Brain microvascular endothelial cell (primary cell): ENCODE measurements around the gene EML3.

ENCODE experiments used
- DNase-seq: peaks from one replicate; pipeline ENCODE4 v3.0.0-alpha.2; 2020
- H3K27ac ChIP-seq: fragments of 250-450 bp; sonication (Bioruptor Pico); 2 replicates; pipeline ENCODE4 v1.5.1; 2020; ENCODE audit warnings: mild to moderate bottlenecking, moderate library complexity
- H3K27me3 ChIP-seq: fragments of 250-450 bp; sonication (Bioruptor Pico); replicated peaks from 2 replicates; pipeline ENCODE4 v1.5.1; 2020; ENCODE audit warnings: mild to moderate bottlenecking
- H3K36me3 ChIP-seq: fragments of 250-450 bp; sonication (Bioruptor Pico); replicated peaks from 2 replicates; pipeline ENCODE4 v1.5.1; 2020; ENCODE audit warnings: mild to moderate bottlenecking
- H3K4me3 ChIP-seq: 2 replicates; pipeline ENCODE4 v1.5.1; 2011; ENCODE audit warnings: low read depth, mild to moderate bottlenecking, control low read depth, low read length, moderate library complexity
- in situ Hi-C: cut with HindIII; loops from 2 replicates; pipeline ENCODE4 v1.10.0; 2017; ENCODE audit warnings: low sequenced_read_pairs, low pct_ligation_motif_present
- TF ChIP-seq, protein P1 (sequence below): IDR thresholded peaks from 2 replicates; pipeline ENCODE4 v1.5.1; 2011; ENCODE audit warnings: low read depth, mild to moderate bottlenecking, moderate library complexity, low read length, control low read depth, inconsistent platforms; ENCODE audit errors: missing control alignments

EML3 gene

DNA sequence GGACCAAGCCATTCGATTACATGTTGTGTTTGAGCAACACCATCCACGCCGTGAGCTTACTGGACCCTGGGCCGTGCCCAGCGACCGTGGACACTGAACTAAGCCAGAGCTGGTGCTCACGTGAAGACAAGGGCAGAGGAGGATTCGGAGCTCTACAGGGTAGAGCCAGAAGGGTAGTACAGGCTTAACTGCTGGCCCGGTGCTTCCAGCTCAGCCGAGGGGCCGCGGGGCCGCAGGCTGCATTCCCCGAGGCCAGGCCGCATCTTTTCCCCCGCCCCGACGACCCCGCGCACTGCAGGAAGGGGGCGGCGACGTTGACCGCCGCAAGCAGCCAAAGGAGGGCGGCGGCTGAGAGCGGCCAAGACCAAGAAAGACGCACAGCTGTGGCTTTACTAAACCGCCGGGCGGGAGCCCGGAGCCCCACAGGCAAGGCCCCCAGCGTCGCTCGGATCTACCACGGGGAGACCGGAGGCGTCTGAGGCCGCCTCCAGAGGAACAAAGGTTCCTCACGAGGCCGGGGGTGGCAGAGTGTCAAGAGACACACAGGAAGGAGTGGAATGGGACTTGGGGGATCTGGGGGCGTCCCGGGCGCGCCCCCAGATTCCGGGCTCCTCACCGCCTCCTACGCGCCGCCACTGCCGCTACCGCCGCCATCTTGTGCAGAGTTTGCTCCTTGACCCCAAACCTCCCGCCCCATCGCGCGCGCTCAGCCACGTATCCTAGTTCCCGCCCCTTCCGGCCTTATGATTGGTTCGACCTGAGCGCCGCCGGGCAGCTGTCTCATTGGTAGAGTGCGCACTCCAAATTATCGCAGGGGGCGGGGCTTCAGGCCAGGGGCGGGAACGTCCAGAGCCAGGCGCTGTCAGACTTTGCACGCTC is 33.6 kb upstream of the EML3 start, which contains the start of gene GANAB:
Gene GANAB (minus strand): TSS at position 668 of the 879 bp plus-strand sequence. CDS start 14 bp downstream, at position 654.
- peak; percentile 99 for DNase-seq
- TF ChIP-seq, protein P1, sequence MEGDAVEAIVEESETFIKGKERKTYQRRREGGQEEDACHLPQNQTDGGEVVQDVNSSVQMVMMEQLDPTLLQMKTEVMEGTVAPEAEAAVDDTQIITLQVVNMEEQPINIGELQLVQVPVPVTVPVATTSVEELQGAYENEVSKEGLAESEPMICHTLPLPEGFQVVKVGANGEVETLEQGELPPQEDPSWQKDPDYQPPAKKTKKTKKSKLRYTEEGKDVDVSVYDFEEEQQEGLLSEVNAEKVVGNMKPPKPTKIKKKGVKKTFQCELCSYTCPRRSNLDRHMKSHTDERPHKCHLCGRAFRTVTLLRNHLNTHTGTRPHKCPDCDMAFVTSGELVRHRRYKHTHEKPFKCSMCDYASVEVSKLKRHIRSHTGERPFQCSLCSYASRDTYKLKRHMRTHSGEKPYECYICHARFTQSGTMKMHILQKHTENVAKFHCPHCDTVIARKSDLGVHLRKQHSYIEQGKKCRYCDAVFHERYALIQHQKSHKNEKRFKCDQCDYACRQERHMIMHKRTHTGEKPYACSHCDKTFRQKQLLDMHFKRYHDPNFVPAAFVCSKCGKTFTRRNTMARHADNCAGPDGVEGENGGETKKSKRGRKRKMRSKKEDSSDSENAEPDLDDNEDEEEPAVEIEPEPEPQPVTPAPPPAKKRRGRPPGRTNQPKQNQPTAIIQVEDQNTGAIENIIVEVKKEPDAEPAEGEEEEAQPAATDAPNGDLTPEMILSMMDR: no peak
- no peaks in the 10 kb centered on the region for H3K27me3 ChIP-seq
- H3K4me3 ChIP-seq: peak within 1 kb of the TSS; percentile 89
- in situ Hi-C loops: no loop called here
- peak within 1 kb of the TSS; percentile 91 for H3K27ac ChIP-seq
- H3K36me3 ChIP-seq: peaks cover 39% of the 10 kb centered on the region

DNA sequence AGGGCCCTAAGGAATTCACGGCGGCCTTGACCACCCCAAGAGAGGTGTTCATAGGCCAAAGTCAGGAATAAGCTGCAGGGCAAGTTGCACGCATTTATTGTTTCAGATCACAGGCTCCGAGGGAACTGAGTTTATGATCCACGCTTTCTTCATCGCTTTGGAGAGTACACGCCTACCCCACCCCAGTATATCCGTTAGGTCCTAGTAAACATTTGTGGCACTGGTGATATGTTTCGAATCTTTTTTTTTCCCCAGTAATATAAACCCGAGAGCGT is 33.0 kb upstream of the EML3 start:
- DNase-seq: no peak
- TF ChIP-seq, protein P1: no peak
- H3K27ac ChIP-seq: peak overlapping the region; percentile 91
- H3K27me3 ChIP-seq: no peaks in the 10 kb centered on the region
- peaks cover 39% of the 10 kb centered on the region for H3K36me3 ChIP-seq
- in situ Hi-C loops: no loop called here
- peak overlapping the region; percentile 89 for H3K4me3 ChIP-seq

DNA sequence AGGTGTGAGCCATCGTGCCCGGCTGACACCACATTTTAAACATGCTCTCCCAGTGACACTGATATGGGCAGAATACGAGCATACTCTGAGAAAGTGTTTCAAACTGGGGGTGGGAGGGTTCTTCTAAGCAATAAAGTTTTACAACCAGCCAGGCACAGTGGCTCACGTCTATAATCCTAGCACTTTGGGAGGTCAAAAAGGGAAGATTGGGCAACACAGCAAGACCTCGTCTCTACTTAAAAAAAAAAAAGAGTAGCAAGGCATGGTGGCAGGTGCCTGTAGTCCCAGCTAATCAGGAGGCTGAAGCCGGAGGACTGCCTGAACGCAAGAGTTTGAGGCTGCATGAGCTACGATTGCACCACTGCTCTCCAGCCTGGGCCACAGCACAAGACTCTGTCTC is 31.6 kb upstream of the EML3 start:
- peaks cover 40% of the 10 kb centered on the region for H3K36me3 ChIP-seq
- H3K27me3 ChIP-seq: no peaks in the 10 kb centered on the region
- H3K4me3 ChIP-seq: no peak overlapping the region
- TF ChIP-seq, protein P1: no peak
- DNase-seq: no peak
- in situ Hi-C loops: no loop called here
- H3K27ac ChIP-seq: no peak overlapping the region

DNA sequence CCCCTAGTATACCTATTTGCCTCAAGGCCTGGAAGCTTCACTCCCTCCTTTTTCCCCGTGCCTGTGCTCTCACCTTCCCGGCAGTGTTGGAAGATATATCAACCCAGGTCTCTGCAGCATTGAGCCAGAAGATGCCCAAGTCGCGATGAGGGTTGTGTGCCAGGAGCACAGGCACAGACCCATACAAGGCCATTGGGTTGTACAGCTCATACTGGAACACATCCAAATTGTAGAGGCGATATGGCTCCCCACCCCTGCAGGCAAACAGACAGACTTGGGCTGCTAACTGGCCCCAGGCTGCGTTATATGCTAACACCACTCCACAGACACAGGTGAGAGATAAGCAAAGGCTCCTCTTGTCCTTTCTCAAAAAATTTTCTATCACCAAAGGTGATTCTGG is 19.9 kb upstream of the EML3 start:
- H3K27me3 ChIP-seq: no peaks in the 10 kb centered on the region
- H3K4me3 ChIP-seq: no peak overlapping the region
- peaks cover 83% of the 10 kb centered on the region for H3K36me3 ChIP-seq
- DNase-seq: no peak
- no peak overlapping the region for H3K27ac ChIP-seq
- in situ Hi-C loops: no loop called here
- TF ChIP-seq, protein P1: no peak

DNA sequence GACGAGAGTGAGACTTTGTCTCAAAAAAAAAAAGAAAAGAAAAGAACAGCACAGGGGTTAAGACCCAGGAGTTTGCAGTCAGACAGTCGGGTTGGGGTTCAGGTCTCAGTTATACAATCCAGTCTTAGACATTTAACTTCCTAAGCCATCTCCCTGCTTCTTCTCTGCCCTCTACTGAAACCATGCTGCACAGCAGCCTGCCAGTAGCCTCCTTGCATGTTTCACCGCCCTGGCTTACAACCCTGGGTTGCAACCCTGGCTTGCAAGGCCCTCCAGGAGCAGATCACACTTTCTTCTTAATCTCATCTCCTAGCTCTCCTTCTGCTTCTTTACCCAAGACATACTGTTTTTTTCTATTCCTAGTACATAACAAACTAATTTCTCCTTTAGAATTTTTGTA is 15.1 kb upstream of the EML3 start:
- peaks cover 68% of the 10 kb centered on the region for H3K36me3 ChIP-seq
- no peak for DNase-seq
- no peaks in the 10 kb centered on the region for H3K27me3 ChIP-seq
- H3K27ac ChIP-seq: no peak overlapping the region
- TF ChIP-seq, protein P1: peak; percentile 24
- no peak overlapping the region for H3K4me3 ChIP-seq
- in situ Hi-C loops: no loop called here
